Measurements from ENCODE around the gene DNAJC16.
A peak's percentile ranks its signal among the peaks of the same experiment; 100 is the strongest.

DNAJC16 gene

GRCh38 chr1:15541231-15541792 lies 14.7 kb downstream of the DNAJC16 start:
- DNase-seq: no peak

- DNase-seq: no peak
Measured at GRCh38 chr1:15542388-15543250, 16.0 kb downstream of the DNAJC16 start.

- DNase-seq: no peak
Measured at GRCh38 chr1:15543251-15543588, 16.6 kb downstream of the DNAJC16 start.

- DNase-seq: no peak
Measured at GRCh38 chr1:15543589-15544568, 17.2 kb downstream of the DNAJC16 start.

- DNase-seq: no peak
Measured at GRCh38 chr1:15546641-15547040, 20.0 kb downstream of the DNAJC16 start.

GRCh38 chr1:15550573-15550972 lies 23.9 kb downstream of the DNAJC16 start:
- DNase-seq: no peak

- no peak for DNase-seq
Measured at GRCh38 chr1:15557008-15557407, 30.4 kb downstream of the DNAJC16 start.

- DNase-seq: no peak
Measured at GRCh38 chr1:15557594-15557993, 30.9 kb downstream of the DNAJC16 start.

GRCh38 chr1:15558516-15558915 lies 31.9 kb downstream of the DNAJC16 start:
- no peak for DNase-seq

GRCh38 chr1:15559189-15559810 lies 32.7 kb downstream of the DNAJC16 start:
- no peak for DNase-seq

GRCh38 chr1:15568387-15569073 lies 41.9 kb downstream of the DNAJC16 start:
- DNase-seq: no peak

- no peak for DNase-seq
Measured at GRCh38 chr1:15570861-15571260, 44.2 kb downstream of the DNAJC16 start.

GRCh38 chr1:15571266-15571665 lies 44.6 kb downstream of the DNAJC16 start:
- DNase-seq: no peak

- no peak for DNase-seq
Measured at GRCh38 chr1:15573477-15573876, 46.8 kb downstream of the DNAJC16 start.

- no peak for DNase-seq
Measured at GRCh38 chr1:15574741-15575140, 48.1 kb downstream of the DNAJC16 start.

GRCh38 chr1:15575549-15576150 lies 49.0 kb downstream of the DNAJC16 start:
- DNase-seq: no peak

GRCh38 chr1:15577691-15578090 lies 51.0 kb downstream of the DNAJC16 start:
- DNase-seq: peak; percentile 68

- no peak for DNase-seq
Measured at GRCh38 chr1:15578921-15579682, 52.5 kb downstream of the DNAJC16 start.

- DNase-seq: no peak
Measured at GRCh38 chr1:15579683-15580047, 53.0 kb downstream of the DNAJC16 start.

GRCh38 chr1:15583016-15583706 lies 56.5 kb downstream of the DNAJC16 start:
- no peak for DNase-seq
